HL-60 (cell line): Measurements from ENCODE around the gene RABEPK.

Source experiments
- DNase-seq, 2 experiments: peaks; one replicate each; pipeline ENCODE4 v3.0.0-alpha.2; 2010 to 2020; ENCODE audit warnings: low read depth in 1 of 2, low spot score in 1 of 2
- H3K27ac ChIP-seq: fragments of 250-450 bp; sonication (Bioruptor Pico); replicated peaks from 2 replicates; pipeline ENCODE4 v1.5.1; 2020; ENCODE audit warnings: mild to moderate bottlenecking, moderate library complexity
- H3K27me3 ChIP-seq: fragments of 250-450 bp; sonication (Bioruptor Pico); 2 replicates; pipeline ENCODE4 v1.5.1; 2021; ENCODE audit warnings: mild to moderate bottlenecking, moderate library complexity; ENCODE audit not compliant: insufficient read depth, poor library complexity, severe bottlenecking
- H3K4me3 ChIP-seq: replicated peaks from 2 replicates; pipeline ENCODE4 v1.5.1; 2011; ENCODE audit warnings: mild to moderate bottlenecking, control low read depth, low read length; ENCODE audit not compliant: insufficient read depth
- CTCF ChIP-seq: IDR thresholded peaks from one replicate; pipeline ENCODE4 v1.5.1; 2011; ENCODE audit warnings: low read length, control low read depth, inconsistent platforms; ENCODE audit not compliant: insufficient read depth
- GABPA ChIP-seq: IDR thresholded peaks from 2 replicates; pipeline ENCODE4 v1.6.1; 2012; ENCODE audit warnings: low read depth
- POLR2AphosphoS5 ChIP-seq: IDR thresholded peaks from 2 replicates; pipeline ENCODE4 v1.6.1; 2012; ENCODE audit warnings: low read depth
- REST ChIP-seq: IDR thresholded peaks from 2 replicates; pipeline ENCODE4 v1.6.1; 2012; ENCODE audit warnings: low read depth; ENCODE audit not compliant: insufficient replicate concordance
- SPI1 ChIP-seq: IDR thresholded peaks from 2 replicates; pipeline ENCODE4 v1.6.1; 2012; ENCODE audit warnings: low read depth, mild to moderate bottlenecking, borderline replicate concordance
- long read RNA-seq: library from polyadenylated mRNA; unstranded; transcript quantifications from one replicate; pipeline ENCODE4 v2.0.0, GENCODE V29; 2020

RABEPK gene
- long read RNA-seq, transcript RABEPK-201 (8 exons, 1,313 nt), result minor isoform, 6 of 101 reads
- long read RNA-seq, transcript RABEPK-202 (8 exons, 1,504 nt), result minor isoform, 15 of 101 reads
- long read RNA-seq, transcript RABEPK-204 (9 exons, 1,466 nt), result major isoform, 51 of 101 reads
- long read RNA-seq, partial matches to known transcripts, result 6 of 101 reads
- long read RNA-seq, other reads (novel, unspliced or antisense), result 23 of 101 reads

GRCh38 chr9:125200216-125201047 is at the start of gene RABEPK:
TSS of gene RABEPK (plus strand) at chr9:125200542. CDS start at chr9:125203014, 2,472 bp downstream.
- TF ChIP-seq CTCF (no peak), SPI1 (peak; percentile 78), POLR2AphosphoS5 (peak; percentile 71), GABPA (peak; percentile 56; the same call in 1 of the 2 replicates)
- no peaks in the 10 kb centered on the region for H3K27me3 ChIP-seq
- peak within 1 kb of the TSS; percentile 94 for H3K27ac ChIP-seq

GRCh38 chr9:125151730-125152129 is 48.6 kb upstream of the RABEPK start:
- H3K27ac ChIP-seq, result no peak overlapping the region
- TF ChIP-seq CTCF, result no peak
- TF ChIP-seq SPI1, result no peak
- TF ChIP-seq REST, result no peak
- no peak for TF ChIP-seq GABPA
- H3K4me3 ChIP-seq, result no peak overlapping the region

More at GRCh38 chr9:125200216-125201047, at the start of gene RABEPK:
- DNase-seq, result peak; percentile 85 to 94
- peak within 1 kb of the TSS; percentile 91 for H3K4me3 ChIP-seq

GRCh38 chr9:125153712-125154367 is 46.5 kb upstream of the RABEPK start:
- Histone ChIP-seq H3K27ac (no peak overlapping the region), H3K4me3 (no peak overlapping the region), H3K27me3 (no peaks in the 10 kb centered on the region)
- TF ChIP-seq POLR2AphosphoS5, result no peak
- no peak for TF ChIP-seq REST
- TF ChIP-seq SPI1, result no peak
- no peak for TF ChIP-seq GABPA
- TF ChIP-seq CTCF, result no peak
- no peak for DNase-seq

More at GRCh38 chr9:125151730-125152129, 48.6 kb upstream of the RABEPK start:
- no peaks in the 10 kb centered on the region for H3K27me3 ChIP-seq
- no peak for DNase-seq
